ENCODE measurements around the gene NQO2. TPM values are rescaled to one million over a fixed set of nuclear protein-coding genes. Genes with fewer than 3 reads are reported as not detected.
"Not testable (repeated sequence)": the region's sequence is repeated elsewhere in the genome, so short reads cannot be mapped to it uniquely, and the experiment has no call there.

NQO2 gene
- total RNA-seq, 1 donor: 14.5 TPM

- H3K9me3 ChIP-seq (ENCODE audit: low read depth, low read length): peaks cover 23% of the 10 kb centered on the region
- no peak overlapping the region for H3K4me3 ChIP-seq (ENCODE audit: low read length)
- no peaks in the 10 kb centered on the region for H3K27me3 ChIP-seq (ENCODE audit: insufficient read depth, low read length)
- peaks cover 13% of the 10 kb centered on the region for H3K4me1 ChIP-seq (ENCODE audit: insufficient read depth, low read length)
Measured at GRCh38 chr6:3011158-3011557, 11.5 kb downstream of the NQO2 start.

- Histone ChIP-seq H3K27me3 (ENCODE audit: insufficient read depth, low read length) (no peaks in the 10 kb centered on the region), H3K4me3 (ENCODE audit: low read length) (no peak overlapping the region), H3K9me3 (ENCODE audit: low read depth, low read length) (peaks cover 23% of the 10 kb centered on the region), H3K4me1 (ENCODE audit: insufficient read depth, low read length) (peaks cover 13% of the 10 kb centered on the region)
Measured at GRCh38 chr6:3011592-3011991, 11.9 kb downstream of the NQO2 start.

- peaks cover 13% of the 10 kb centered on the region for H3K4me1 ChIP-seq (ENCODE audit: insufficient read depth, low read length)
- no peak overlapping the region for H3K4me3 ChIP-seq (ENCODE audit: low read length)
- H3K27me3 ChIP-seq (ENCODE audit: insufficient read depth, low read length): no peaks in the 10 kb centered on the region
- peaks cover 23% of the 10 kb centered on the region for H3K9me3 ChIP-seq (ENCODE audit: low read depth, low read length)
Measured at GRCh38 chr6:3013486-3013885, 13.8 kb downstream of the NQO2 start.

GRCh38 chr6:3013901-3014674, 14.4 kb downstream of the NQO2 start:
- no peaks in the 10 kb centered on the region for H3K27me3 ChIP-seq (ENCODE audit: insufficient read depth, low read length)
- H3K4me1 ChIP-seq (ENCODE audit: insufficient read depth, low read length): peaks cover 14% of the 10 kb centered on the region
- no peak overlapping the region for H3K4me3 ChIP-seq (ENCODE audit: low read length)
- H3K9me3 ChIP-seq (ENCODE audit: low read depth, low read length): peaks cover 23% of the 10 kb centered on the region

GRCh38 chr6:3014675-3015066, 15.0 kb downstream of the NQO2 start:
- H3K4me3 ChIP-seq (ENCODE audit: low read length): no peak overlapping the region
- peaks cover 23% of the 10 kb centered on the region for H3K9me3 ChIP-seq (ENCODE audit: low read depth, low read length)
- H3K4me1 ChIP-seq (ENCODE audit: insufficient read depth, low read length): peaks cover 20% of the 10 kb centered on the region
- no peaks in the 10 kb centered on the region for H3K27me3 ChIP-seq (ENCODE audit: insufficient read depth, low read length)

- peaks cover 23% of the 10 kb centered on the region for H3K9me3 ChIP-seq (ENCODE audit: low read depth, low read length)
- no peak overlapping the region for H3K4me3 ChIP-seq (ENCODE audit: low read length)
- no peaks in the 10 kb centered on the region for H3K27me3 ChIP-seq (ENCODE audit: insufficient read depth, low read length)
- H3K4me1 ChIP-seq (ENCODE audit: insufficient read depth, low read length): peaks cover 23% of the 10 kb centered on the region
Measured at GRCh38 chr6:3015144-3015543, 15.4 kb downstream of the NQO2 start.

- H3K4me1 ChIP-seq (ENCODE audit: insufficient read depth, low read length): peaks cover 30% of the 10 kb centered on the region
- no peak overlapping the region for H3K4me3 ChIP-seq (ENCODE audit: low read length)
- H3K27me3 ChIP-seq (ENCODE audit: insufficient read depth, low read length): no peaks in the 10 kb centered on the region
- H3K9me3 ChIP-seq (ENCODE audit: low read depth, low read length): peaks cover 10% of the 10 kb centered on the region
Measured at GRCh38 chr6:3016473-3017280, 17.0 kb downstream of the NQO2 start.

- Histone ChIP-seq H3K4me3 (ENCODE audit: low read length) (no peak overlapping the region), H3K27me3 (ENCODE audit: insufficient read depth, low read length) (no peaks in the 10 kb centered on the region), H3K9me3 (ENCODE audit: low read depth, low read length) (peaks cover 3% of the 10 kb centered on the region), H3K4me1 (ENCODE audit: insufficient read depth, low read length) (peaks cover 36% of the 10 kb centered on the region)
Measured at GRCh38 chr6:3017304-3017703, 17.6 kb downstream of the NQO2 start.

- Histone ChIP-seq H3K4me1 (ENCODE audit: insufficient read depth, low read length) (peaks cover 41% of the 10 kb centered on the region), H3K4me3 (ENCODE audit: low read length) (no peak overlapping the region), H3K27me3 (ENCODE audit: insufficient read depth, low read length) (no peaks in the 10 kb centered on the region), H3K9me3 (ENCODE audit: low read depth, low read length) (no peaks in the 10 kb centered on the region)
Measured at GRCh38 chr6:3019065-3019464, 19.4 kb downstream of the NQO2 start.

GRCh38 chr6:3019749-3020320, 20.1 kb downstream of the NQO2 start:
- Histone ChIP-seq H3K27me3 (ENCODE audit: insufficient read depth, low read length) (no peaks in the 10 kb centered on the region), H3K4me3 (ENCODE audit: low read length) (no peak overlapping the region), H3K9me3 (ENCODE audit: low read depth, low read length) (no peaks in the 10 kb centered on the region), H3K4me1 (ENCODE audit: insufficient read depth, low read length) (peaks cover 48% of the 10 kb centered on the region)

GRCh38 chr6:3020976-3021598, 21.4 kb downstream of the NQO2 start:
- H3K27me3 ChIP-seq (ENCODE audit: insufficient read depth, low read length); H3K9me3 ChIP-seq (ENCODE audit: low read depth, low read length); H3K4me3 ChIP-seq (ENCODE audit: low read length): not testable (repeated sequence)
- H3K4me1 ChIP-seq (ENCODE audit: insufficient read depth, low read length): peaks cover 61% of the 10 kb centered on the region

GRCh38 chr6:3022765-3023662, 23.3 kb downstream of the NQO2 start:
- Histone ChIP-seq H3K4me3 (ENCODE audit: low read length) (peak overlapping the region; percentile 41), H3K4me1 (ENCODE audit: insufficient read depth, low read length) (peaks cover 80% of the 10 kb centered on the region), H3K27me3 (ENCODE audit: insufficient read depth, low read length) (no peaks in the 10 kb centered on the region), H3K9me3 (ENCODE audit: low read depth, low read length) (no peaks in the 10 kb centered on the region)

GRCh38 chr6:3023663-3024483, 24.2 kb downstream of the NQO2 start:
- H3K4me1 ChIP-seq (ENCODE audit: insufficient read depth, low read length): peaks cover 87% of the 10 kb centered on the region
- no peaks in the 10 kb centered on the region for H3K27me3 ChIP-seq (ENCODE audit: insufficient read depth, low read length)
- peak overlapping the region; percentile 41 for H3K4me3 ChIP-seq (ENCODE audit: low read length)
- H3K9me3 ChIP-seq (ENCODE audit: low read depth, low read length): no peaks in the 10 kb centered on the region

All from mononuclear cell (primary cell).